ENCODE data around the gene PAFAH1B2.
"Not testable (repeated sequence)": the region's sequence is repeated elsewhere in the genome, so short reads cannot be mapped to it uniquely, and the experiment has no call there.

The PAFAH1B2 gene

DNA sequence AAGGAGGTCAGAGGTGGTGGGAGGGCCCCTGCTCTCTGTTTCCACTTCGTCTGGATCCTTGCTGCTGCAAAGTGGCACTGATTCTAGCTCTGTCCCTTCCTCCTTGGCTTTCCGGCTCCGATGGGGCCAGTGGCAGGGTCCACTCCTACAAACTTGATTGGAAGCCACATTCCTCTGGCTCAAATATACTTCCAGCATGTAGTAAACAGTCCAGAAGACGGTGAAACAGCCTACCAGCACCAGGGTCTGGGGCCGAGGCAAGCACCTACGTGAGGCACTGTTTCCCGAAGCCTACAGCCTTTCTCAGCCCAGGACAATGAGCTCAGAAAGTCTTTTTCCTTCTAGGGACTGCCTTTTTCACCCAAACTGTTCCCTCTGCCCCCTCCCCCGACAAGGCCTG is 62.0 kb downstream of the PAFAH1B2 start:
- DNase-seq, result not testable (repeated sequence)

DNA sequence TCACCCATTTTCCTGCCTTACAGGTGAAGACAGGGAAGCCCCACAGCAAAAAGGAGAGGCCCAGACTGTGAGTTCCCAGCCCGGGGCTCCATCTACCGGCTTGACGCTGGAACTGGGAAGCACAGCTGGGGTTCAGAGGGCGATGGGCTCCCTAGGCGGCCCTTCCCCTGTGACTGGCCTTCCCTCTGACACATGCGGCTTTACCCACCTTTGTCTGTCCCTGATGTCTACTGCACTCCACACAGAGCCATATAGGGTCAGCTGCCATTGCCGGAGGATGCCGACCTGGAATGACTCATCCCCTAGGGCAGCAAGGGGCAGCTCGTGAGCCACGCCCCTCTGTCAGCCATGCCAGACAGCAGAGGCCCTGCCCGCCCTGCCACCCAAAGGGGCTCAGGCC is 62.8 kb downstream of the PAFAH1B2 start:
- DNase-seq, result not testable (repeated sequence)

DNA sequence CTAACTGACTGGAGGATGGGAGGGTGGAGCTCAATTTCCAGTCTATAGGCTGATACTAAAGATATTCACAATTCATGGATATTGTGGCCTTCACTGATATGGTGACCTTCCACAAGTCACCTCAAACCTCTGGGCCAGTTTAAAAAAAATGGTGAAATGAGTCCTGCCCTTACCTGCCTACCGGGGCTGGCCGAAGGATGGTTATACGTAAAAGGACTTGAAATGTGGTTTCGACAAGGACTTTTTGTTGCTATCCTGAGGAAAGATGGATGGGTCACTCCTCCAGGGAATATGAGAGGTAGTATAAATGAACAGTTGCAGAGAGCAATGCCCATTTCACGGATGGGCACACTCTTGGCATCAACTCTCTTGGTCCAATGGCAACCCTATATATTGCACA is 63.4 kb downstream of the PAFAH1B2 start:
- DNase-seq, result not testable (repeated sequence)

DNA sequence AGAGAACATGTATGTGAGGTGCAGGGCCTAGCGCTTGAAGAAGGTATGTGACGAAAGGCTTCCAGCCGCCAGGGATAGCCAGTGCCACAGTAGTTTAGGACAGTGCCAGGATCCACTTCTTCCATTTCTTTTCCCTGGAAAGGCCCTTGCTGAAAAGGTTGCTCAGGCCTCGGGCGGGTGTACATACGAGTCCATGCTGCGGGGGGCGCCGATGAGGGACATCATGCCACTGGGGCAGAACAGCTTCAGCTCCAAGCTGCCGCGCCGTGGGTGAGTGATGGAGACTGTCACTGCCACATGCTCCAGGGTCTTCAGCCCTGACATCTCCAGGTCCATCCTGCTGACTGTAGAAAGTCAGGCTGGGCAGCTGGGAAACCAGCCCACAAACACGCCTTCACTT is 64.6 kb downstream of the PAFAH1B2 start:
- not testable (repeated sequence) for DNase-seq

DNA sequence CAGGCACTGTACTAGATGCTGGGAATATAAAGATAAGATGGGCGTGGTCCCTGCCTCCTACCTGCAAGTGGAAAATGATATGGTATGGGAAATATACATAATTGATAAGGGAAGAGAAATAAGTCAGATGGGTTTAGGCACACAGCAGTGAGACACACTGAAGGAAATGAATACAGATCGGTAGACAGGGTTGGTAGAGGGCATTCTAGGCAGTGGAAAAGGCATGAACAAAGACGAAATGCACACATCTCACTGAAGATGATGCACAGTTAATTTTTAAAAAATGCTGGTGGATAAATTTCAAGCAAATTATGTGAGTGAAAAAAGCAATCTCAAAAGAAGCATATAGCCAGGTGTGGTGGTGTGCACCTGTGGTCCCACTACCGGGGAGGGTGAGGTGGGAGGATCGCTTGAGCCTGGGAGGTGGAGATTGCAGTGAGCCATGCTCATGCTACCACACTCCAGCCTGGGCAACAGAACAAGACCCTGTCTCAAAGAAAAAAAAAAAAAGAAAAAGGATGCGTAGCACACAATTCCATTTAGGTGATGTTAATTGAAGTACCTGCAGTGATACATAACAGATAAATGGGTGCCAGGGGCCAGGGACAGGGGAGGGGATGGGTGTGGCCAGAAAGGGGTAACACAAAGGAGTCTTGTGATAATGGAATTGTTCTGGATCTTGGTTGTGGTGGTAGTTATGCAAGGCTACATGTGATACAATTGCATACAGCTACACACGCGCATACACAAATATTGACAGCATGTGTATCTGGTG is 65.5 kb downstream of the PAFAH1B2 start:
- DNase-seq, result not testable (repeated sequence)

DNA sequence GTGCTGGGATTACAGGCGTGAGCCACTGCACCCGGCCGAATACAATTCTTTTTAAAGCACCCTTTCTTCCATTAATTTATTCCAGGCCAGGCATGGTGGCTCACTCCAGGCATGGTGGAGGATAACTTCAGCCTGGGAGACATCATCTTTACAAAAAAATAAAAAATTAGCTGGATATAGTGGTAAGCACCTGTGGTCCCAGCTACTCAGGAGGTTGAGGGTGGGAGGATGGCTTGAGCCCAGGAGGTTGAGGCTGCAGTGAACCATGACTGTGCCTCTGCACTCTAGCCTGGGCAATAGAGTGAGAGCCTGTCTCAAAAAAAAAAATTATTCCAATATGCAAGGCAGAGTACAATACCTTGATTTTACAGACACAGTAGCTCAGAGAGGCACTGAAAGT is 66.5 kb downstream of the PAFAH1B2 start:
- DNase-seq, result no peak

DNA sequence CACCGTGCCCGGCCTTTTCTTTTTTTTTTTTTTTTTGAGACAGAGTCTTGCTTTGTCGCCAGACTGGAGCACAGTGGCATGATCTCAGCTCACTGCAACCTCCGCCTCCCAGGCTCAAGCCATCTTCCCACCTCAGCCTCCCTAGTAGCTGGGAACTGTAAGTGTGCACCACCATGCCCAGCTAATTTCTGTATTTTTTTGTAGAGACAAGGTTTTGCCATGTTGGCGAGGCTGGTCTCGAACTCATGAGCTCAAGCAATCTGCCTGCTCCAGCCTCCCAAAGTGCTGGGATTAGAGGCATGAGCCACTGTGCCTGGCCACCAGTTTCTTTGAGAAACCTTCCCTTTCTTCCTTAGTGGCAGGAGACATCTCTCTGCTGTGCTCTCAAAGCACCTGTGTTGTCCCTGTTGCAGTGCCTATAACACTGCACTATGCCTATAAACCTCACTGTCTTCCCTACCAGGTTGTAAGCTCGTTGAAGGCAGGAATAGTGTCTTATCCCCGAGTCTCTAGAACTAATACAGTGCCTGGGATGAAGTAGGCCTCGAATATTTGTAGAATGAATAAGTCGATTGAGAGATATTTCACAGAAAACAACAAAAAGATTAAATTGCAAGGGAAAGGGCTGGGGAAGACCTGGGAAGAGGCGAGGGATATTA is 68.7 kb downstream of the PAFAH1B2 start:
- DNase-seq, result no peak

DNA sequence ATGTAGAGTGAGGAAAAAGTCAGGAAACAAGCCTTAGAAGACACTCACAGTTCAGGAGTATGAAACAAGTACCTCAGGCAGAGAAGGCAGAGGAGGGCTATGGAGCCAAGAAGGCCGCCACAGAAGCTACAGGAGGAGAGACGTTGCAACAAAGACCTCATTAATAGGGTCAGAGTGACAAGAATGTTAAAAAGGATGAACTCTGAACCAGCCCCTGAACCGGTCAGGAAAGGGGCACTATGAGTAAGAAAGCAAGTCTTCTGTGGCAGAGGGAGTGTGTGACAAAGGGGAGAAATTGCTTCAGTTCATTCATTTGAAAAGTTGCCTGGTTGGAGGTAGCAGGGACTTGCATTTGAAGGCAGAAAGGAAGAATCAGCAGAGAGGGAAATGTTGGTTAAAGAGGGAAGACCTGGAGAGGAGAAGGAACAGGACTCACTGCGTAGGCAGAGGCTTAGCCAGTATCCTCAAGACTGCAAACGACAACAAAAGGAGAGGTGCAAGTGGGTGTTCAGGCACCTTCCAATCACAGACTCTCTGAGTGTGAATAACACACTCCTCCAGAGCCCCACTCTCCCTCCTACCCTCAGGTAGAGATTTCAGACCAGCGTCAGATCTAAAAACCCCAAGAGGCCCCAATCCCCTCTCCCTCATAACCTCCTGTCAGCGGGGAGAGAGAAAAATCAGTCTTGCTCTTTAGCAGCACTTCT is 70.5 kb downstream of the PAFAH1B2 start:
- DNase-seq, result no peak

DNA sequence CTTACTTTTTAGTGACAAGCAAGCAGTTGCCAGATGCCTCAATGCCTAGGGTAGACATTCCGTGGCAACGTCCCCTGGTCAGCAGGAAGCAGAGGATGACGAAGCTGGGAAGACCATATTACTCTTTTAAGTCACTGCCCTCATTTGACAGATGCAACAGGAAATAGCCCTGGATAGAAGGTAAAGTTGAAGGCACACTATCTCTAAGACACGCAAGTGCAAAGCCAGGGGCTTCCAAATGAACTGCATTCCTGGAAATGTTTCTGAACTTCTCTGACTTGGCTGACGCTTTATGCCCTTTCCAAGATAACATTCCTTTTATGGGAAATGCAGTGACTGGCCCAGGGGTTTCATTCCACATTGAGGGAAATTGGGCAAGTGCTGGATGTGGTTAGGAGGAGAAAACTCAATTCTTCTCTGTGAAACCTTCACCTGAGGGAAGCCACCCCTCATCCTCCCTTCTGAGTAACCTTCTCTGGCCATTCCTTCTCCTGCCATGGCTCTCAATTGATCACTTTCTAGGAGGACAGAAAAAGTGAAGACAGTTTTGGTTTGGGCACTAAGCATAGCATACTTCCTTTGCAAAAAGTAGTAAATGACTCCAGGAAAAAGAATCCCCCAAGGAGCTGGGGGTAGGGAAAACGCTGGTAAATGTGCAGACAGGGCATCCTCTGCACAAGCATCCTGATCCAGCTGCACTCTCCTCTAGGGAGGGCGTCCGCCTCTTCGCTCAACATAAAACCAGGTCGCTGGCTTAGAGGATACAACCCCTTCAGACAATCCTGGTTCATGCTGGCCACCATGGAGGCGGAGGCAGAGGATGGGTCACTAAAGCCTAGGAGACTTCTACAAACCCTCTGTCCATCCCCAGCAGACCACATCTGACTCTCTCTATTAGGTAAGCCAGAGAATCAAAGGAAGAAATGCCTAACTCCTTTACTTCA is 73.3 kb downstream of the PAFAH1B2 start:
- DNase-seq, result no peak

DNA sequence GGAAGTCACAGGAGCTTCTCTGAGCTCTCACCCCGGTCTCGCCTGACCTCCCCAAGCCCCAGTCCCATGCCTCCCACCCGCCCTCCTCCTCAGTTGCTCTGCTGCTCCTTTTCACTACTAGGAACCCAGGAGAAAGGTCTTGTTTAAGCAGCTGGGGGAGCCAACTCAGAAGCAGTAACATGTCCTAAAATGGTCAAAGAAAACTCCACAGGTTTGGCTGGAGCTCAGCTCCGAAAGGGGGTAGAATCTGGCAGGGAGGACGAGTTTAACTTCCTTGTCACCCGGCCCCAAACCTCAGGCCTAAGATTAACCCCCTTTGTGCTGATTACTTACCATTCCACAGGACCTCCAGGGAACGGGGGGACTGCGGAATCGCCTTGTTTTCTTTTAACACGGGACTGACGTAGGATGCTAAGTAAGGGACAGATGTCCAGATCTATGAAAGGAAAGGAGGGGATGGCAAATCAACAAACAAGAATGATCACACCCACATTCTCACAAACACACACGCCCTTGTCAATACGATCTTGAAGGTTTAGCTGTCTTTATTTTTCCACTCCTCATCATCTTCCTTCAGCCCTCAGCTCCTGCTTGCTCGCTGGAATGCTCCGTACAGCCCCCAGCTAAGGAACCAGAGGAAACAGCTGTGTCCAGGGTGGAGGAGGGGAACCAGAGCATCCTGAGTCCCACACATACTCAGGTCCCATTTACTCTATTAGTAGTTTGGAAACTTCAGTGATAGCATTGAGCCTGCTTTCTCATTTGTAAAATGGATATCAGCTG is 74.2 kb downstream of the PAFAH1B2 start:
- DNase-seq, result no peak

DNA sequence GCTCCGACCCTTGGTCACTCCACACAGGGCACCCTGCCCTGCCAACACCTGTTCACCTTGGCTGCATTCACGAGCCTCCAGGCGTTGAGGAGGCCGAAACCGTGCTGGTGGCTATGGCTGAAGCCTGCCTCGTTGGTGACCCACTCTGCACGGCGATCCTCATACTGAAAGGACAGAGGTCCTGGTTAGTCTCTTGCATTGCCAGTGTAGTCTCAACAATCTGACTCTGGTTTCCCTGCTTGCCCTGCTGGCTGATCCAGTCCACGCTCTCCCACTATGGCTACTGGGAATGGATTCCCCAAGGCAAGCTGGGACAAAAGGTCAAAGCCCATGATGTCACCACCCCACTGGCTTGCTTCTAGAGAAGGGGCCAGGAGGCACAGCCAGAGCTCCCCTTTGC is 74.9 kb downstream of the PAFAH1B2 start:
- DNase-seq, result no peak

DNA sequence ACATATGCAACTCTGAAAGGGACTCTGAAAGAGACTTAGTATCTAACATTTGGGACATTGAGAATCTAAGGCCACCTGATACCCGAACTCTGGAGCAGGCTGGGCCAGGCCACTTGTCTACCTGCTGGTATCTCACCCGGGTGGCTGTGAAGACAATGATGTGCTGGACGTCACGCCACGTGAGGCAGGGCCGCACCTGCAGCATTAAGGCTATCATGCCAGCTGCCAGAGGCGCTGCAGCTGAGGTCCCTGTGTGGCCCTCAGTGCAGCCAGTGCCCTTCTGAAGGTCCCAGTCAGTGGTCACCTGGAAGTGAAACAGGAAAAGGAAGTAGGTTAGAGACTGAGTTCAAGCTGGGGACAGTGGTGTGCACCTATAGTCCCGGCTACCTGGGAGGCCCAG is 75.4 kb downstream of the PAFAH1B2 start:
- no peak for DNase-seq

DNA sequence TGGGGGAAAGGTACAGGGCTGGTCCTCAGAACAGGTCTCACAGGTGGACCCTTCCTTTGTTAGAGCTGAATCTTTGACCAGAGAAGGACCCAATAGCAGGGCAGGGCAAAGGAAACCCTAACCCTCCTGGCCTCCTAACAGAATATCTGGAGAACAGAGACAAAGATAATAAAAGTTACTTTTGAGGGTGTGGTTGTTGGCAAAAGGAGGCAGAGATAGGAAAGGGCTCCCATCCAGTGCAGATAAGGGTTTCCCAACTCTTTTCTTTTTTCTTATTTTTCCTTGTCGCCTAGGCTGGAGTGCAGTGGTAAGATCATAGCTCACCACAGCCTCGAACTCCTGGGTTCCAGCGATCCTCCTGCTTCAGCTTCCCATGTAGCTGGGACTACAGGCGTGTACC is 75.9 kb downstream of the PAFAH1B2 start:
- DNase-seq, result no peak

DNA sequence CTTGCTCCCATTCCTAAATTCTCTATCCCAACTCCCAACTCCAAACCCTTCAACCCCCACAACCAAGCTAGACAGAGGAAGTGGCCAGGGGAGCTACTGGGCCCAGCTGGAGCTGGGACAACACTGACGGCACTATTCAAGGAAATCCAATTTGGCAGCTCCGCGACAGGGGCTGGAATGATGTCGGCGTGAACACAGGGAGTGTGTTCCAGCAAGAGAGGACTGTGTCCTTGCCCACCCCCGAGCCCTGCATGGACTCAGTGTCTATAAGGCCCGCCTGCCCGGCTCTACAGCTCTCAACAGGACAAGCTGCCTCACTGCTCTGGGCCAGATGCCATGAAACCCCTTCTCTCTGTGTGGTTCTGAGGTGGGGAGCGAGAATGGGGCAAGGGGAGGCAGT is 76.5 kb downstream of the PAFAH1B2 start:
- no peak for DNase-seq

DNA sequence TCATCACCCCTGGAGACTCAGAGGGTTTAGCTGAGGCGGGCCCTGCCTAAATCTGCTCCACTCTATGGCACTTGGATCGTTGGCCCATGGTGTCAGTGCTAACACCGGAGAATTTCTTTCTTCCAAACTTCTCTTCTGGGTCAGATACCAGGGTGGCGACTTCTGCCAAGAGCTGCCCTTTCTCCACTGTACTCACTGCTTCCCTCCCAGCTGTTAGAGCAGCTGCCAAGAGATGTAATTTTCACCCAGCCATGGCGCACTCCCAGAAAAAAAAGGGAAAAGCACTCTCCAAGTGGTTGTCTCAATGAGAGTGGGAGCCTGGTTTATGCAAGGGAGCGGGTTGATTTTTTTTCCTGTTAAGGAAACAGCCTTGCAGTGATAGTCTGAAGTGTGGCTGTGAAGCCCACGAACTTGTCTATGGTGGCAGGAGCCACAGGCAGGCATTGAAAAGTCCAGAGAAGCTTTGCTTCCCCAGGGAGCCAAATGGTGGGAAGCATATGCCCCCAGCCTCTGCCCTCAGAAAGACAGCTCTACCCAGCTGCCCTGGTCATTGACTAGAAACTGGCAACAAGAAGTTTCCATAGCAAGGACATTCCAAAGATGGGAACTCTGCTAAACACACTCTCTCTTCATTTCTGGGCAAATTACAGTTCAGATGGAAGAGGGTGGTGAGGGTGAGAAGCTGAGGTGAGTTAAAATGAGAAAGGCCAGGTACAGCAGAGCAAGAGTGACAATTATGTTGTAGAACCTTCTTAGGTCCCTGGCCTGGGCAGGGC is 77.1 kb downstream of the PAFAH1B2 start:
- no peak for DNase-seq

DNA sequence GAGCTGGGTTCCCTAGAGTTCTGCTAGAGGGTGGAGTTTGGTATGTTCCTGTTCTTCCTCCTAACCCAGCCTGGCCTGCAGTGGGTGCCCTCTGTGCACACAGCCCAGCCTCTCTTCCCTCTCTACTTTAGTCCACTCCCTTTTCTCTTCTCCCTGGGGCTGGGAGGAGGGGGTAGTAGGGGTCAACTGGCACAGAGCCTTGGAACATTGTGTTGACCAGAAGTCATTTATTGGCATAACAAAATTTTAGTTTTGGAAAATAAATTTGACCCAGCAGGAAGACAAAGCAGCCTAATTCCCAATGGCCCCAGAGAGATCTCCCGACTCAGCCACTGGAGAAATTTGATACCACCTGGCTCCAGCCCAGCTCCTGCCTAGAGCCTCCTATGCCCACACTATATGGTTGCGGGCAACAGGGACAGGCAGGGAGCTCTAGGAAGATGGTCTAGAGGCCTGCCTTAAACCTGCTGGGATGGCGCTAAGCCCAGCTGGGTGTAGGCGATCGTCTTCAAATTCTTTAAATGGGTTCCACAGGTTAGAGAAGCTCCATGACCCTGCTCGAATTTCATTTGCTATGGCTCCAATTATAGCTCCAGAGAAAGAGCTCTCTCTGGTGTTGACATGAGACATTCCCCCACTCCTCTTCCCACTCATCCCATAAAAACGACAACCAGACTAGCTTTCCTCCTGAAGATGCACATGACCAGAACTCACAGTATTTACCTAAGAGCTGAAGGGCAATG is 77.9 kb downstream of the PAFAH1B2 start:
- no peak for DNase-seq

DNA sequence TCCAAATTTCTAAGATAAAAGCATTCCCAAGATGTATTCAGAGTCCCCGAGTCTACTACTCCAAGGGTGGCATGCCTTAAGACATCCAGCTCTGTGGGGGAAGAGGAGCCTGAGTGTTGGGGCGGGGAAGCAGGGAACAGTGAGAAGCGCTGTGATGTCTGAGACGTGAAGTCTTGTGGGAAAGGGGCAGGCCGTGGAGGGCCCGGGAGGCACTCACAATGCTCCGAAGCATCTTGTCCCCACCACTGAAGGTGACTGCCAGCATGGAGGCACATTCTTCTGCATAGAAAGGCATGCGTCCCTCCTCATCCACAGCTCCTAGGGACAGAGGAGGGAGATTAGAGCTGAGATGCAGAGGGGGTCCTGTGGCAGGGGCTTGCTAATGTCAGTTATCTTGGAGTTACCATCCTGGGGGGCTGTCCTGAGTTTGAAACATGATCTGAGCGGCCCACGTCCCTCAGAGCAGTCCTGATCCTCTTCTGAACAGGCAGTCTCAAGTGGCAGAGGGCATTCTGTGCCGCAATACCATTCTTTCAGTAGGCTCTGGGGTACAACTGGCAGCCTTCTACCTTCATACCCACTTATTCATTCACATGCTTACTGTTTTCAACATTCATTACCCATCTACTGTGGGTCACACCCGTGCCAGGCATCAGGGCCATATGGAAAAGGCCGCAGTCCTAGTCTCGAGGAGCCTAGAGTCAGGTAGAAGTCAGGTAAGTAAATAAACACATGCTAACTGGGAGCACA is 79.1 kb downstream of the PAFAH1B2 start:
- DNase-seq, result no peak

DNA sequence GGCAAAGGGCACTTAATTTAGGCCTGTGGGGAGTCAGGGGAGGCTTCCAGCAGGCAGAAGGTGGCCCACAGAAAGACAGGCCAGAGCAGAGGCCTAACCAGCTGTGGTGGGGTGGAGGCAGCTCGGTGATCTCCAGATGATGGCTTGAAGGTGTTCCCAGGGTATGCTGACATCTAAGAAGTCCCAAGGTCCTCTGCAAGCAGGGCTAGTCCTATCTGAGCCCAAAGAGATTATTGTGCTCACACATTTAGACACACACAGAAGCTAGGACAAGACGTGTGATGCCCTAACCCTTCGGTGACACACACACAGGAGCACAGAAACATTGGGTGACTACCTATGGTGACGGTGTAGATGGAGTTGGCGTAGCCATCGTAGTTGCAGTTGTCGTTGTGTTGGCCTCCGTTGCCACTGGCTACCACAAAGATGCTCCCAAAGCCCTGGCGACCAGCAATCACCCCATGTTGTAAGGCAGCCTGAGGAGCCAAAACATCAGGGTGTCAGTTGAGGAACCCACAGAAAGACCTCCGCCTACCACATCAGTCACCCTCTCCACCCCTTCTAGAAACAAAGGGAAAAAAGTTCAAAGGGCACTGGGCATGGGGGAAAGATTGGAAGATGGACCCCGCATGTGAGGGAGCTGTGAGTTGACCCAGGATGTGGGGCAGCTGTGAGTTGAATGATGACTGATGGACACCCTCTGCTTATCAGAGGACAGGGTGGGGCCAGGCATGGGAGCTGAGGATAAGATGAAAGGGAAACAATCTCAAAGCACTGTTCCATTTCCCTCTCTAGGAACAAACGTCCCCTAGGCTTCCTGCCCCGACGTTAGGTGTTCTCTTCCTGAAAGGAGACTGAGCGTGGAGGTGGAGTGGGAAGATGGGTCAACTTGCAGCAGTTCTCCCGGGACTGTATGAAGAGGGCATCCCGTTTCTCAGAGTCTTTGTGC is 79.9 kb downstream of the PAFAH1B2 start:
- DNase-seq, result no peak

All from cortex of kidney (tissue), 1 donor.